ENCODE measurements around the gene LAT.
"Not testable (repeated sequence)": the region's sequence is repeated elsewhere in the genome, so short reads cannot be mapped to it uniquely, and the experiment has no call there.

DNA sequence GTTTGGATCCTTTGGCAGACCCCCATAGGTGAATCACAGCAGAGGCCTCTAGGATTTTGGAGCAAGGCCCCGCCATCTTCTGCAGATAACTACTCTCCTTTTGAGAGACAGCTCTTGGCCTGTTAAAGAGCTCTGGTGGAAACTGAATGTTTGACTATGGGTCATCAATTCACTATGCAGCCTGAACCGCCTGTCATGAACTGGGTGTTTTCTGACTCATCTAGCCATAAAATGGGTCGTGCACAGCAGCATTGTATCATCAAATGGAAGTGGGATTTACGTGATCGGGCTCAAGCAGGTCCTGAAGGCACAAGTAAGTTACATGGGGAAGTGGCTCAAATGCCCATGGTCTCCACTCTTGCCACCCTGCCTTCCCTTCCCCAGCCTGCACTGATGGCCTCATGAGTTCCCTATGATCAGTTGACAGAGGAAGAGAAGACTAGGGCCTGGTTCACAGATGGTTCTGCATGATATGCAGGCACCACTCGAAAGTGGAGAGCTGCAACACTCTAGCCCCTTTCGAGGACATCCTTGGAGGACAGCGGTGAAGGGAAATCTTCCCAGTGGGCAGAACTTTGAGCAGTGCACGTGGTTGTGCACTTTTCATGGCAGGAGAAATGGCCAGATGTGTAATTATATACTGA lies 19.8 kb downstream of the LAT start:
- TF ChIP-seq CTCF (IDR thresholded peaks at IDR 0.05; ENCODE audit: low read length); EZH2 (optimal IDR thresholded peaks at IDR 0.05; ENCODE audit: low read depth, low read length); EZH2phosphoT487 (IDR thresholded peaks at IDR 0.05; ENCODE audit: low read length): not testable (repeated sequence)

Measured in MM.1S (cell line).